ENCODE results near the gene CLDN2. TPM values are rescaled to one million over a fixed set of nuclear protein-coding genes. Genes with fewer than 3 reads are reported as not detected.

Gene CLDN2
- total and polyA plus RNA-seq, 12 donors: 0.06 to 10.0 (median 1.7) TPM

GRCh38 chrX:106928227-106928626 is 8.0 kb downstream of the CLDN2 start:
- intact Hi-C loops (cut with DNase I): no loop called here
- 64 to 96% methylated on average over 4 of the region's 4 CpGs; no CpG with 5 or more reads in 2 of the 4 donors for WGBS, 4 donors
- H3K4me3 ChIP-seq: no peak overlapping the region
- H3K27ac ChIP-seq: no peak overlapping the region
- H3K27me3 ChIP-seq: peaks cover 6% of the 10 kb centered on the region
- no peak for DNase-seq
- no peaks in the 10 kb centered on the region for H3K9me3 ChIP-seq (replicated peaks in 1 of 3)
- peaks cover 0 to 5% of the 10 kb centered on the region in 2 donors for H3K4me1 ChIP-seq (replicated peaks in 1 of 2)
- no peaks in the 10 kb centered on the region for H3K36me3 ChIP-seq (replicated peaks in 1 of 2)
- no peak for TF ChIP-seq CTCF (IDR thresholded peaks at IDR 0.05)
- no peak for TF ChIP-seq POLR2A (IDR thresholded peaks at IDR 0.05)

- Histone ChIP-seq H3K4me3 (no peak overlapping the region), H3K36me3 (replicated peaks in 1 of 2) (no peaks in the 10 kb centered on the region), H3K4me1 (replicated peaks in 1 of 2) (peaks cover 0 to 12% of the 10 kb centered on the region in 2 donors), H3K27me3 (no peaks in the 10 kb centered on the region), H3K27ac (peak overlapping the region in 2 of 5 donors; percentile 74 to 75), H3K9me3 (replicated peaks in 1 of 3) (no peaks in the 10 kb centered on the region)
- WGBS, 4 donors: 68 to 93% (median 79%) methylated on average over 3 of the region's 3 CpGs
- intact Hi-C loops (cut with DNase I): no loop called here
- DNase-seq: no peak
- TF ChIP-seq CTCF (IDR thresholded peaks at IDR 0.05) (no peak), POLR2A (IDR thresholded peaks at IDR 0.05) (no peak)
Measured at GRCh38 chrX:106931831-106932491, 11.8 kb downstream of the CLDN2 start.

GRCh38 chrX:106932492-106932923 is 12.3 kb downstream of the CLDN2 start:
- TF ChIP-seq CTCF (IDR thresholded peaks at IDR 0.05) (no peak), POLR2A (IDR thresholded peaks at IDR 0.05) (no peak)
- Histone ChIP-seq H3K36me3 (replicated peaks in 1 of 2) (no peaks in the 10 kb centered on the region), H3K9me3 (replicated peaks in 1 of 3) (no peaks in the 10 kb centered on the region), H3K4me3 (no peak overlapping the region), H3K4me1 (replicated peaks in 1 of 2) (peaks cover 0 to 12% of the 10 kb centered on the region in 2 donors), H3K27ac (peak overlapping the region in 3 of 5 donors; percentile 12 to 75 (median 74)), H3K27me3 (no peaks in the 10 kb centered on the region)
- intact Hi-C loops (cut with DNase I): no loop called here
- peak in 5 of 7 donors; percentile 18 to 57 (median 42) for DNase-seq
- WGBS, 4 donors: 60 to 73% (median 64%) methylated on average over 3 to 4 of the region's 4 CpGs

- no peak overlapping the region for H3K4me3 ChIP-seq
- H3K27me3 ChIP-seq: no peaks in the 10 kb centered on the region
- peak overlapping the region in 3 of 5 donors; percentile 12 to 75 (median 74) for H3K27ac ChIP-seq
- peak in 3 of 7 donors; percentile 14 to 30 (median 30) for DNase-seq
- WGBS, 4 donors: 56 to 68% (median 63%) methylated on average over 5 to 6 of the region's 6 CpGs
- intact Hi-C loops (cut with DNase I): no loop called here
- H3K4me1 ChIP-seq (replicated peaks in 1 of 2): peaks cover 0 to 12% of the 10 kb centered on the region in 2 donors
- no peaks in the 10 kb centered on the region for H3K36me3 ChIP-seq (replicated peaks in 1 of 2)
- no peak for TF ChIP-seq CTCF (IDR thresholded peaks at IDR 0.05)
- TF ChIP-seq POLR2A (IDR thresholded peaks at IDR 0.05): no peak
- H3K9me3 ChIP-seq (replicated peaks in 1 of 3): no peaks in the 10 kb centered on the region
Measured at GRCh38 chrX:106932960-106933537, 12.8 kb downstream of the CLDN2 start.

Measured in adrenal gland (tissue), 12 donors.